Measurements from ENCODE around the gene SPAG16.

DNA sequence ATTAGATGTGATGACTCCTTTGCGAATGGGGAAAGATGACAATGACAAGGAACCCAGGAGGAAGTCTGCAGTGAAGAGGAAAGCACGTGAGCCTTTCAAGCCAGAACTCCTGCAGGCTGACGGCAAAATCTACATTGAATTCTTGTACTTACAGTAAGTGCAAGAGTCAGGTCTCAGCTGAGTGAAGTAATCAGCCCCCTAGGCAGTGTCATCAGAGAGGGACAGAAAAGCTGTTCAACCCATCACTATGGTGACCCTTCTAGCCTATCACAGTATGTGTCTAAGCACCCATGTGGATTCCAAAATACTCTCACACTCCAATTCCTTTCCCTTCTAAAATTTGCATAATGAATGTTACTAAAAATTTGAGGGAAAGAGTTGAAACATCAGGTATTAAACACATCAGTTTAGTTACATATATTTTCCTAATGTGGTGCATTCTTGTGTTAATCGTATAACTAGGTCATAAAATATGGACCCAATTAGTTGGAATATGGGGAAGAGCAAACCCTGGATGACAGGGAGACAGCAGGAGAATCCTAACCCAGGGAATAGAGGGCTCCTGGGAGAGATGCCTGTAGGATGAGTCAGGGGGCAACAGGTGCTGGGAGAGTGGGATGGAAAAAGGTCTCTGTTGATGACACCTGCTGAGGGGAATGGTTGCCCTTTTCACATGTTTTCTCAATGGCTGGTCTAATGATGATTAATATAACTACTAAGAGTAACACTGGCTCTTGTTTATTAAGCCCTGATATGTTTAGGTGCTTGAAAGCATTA, 1166.0 kb downstream of the SPAG16 start:
- TF ChIP-seq GATA2 (IDR thresholded peaks at IDR 0.05; ENCODE audit: low read depth, low read length): no peak
- no peak for TF ChIP-seq GATA3 (IDR thresholded peaks at IDR 0.05; ENCODE audit: low read depth, low read length)

Data from SH-SY5Y (cell line).